Astrocyte of the cerebellum (primary cell): Measurements from ENCODE around the gene NTN1.
"Not testable (repeated sequence)": the region's sequence is repeated elsewhere in the genome, so short reads cannot be mapped to it uniquely, and the experiment has no call there.

Experiments
- DNase-seq: peaks from one replicate; pipeline ENCODE4 v3.0.0-alpha.2; 2011; ENCODE audit warnings: low read depth
- H3K4me3 ChIP-seq: 2 replicates; pipeline ENCODE4 v1.5.1; 2011; ENCODE audit warnings: mild to moderate bottlenecking, low read depth, low read length, moderate library complexity
- CTCF ChIP-seq: IDR thresholded peaks from 2 replicates; pipeline ENCODE4 v1.5.1; 2012; ENCODE audit warnings: low read length, low read depth, moderate library complexity, mild to moderate bottlenecking; ENCODE audit errors: missing control alignments
- in situ Hi-C: cut with HindIII; loops from 2 replicates; pipeline ENCODE4 v1.10.0; 2017; ENCODE audit warnings: low sequenced_read_pairs

NTN1 gene

GRCh38 chr17:9144502-9145249 lies 123.4 kb downstream of the NTN1 start:
- H3K4me3 ChIP-seq = no peak overlapping the region
- TF ChIP-seq CTCF = no peak
- in situ Hi-C loops = no loop called here
- DNase-seq = no peak

- in situ Hi-C loops = no loop called here
- no peak overlapping the region for H3K4me3 ChIP-seq
- no peak for TF ChIP-seq CTCF
- no peak for DNase-seq
Measured at GRCh38 chr17:9146064-9146463, 124.8 kb downstream of the NTN1 start.

GRCh38 chr17:9148905-9149525 lies 127.7 kb downstream of the NTN1 start:
- no peak for TF ChIP-seq CTCF
- in situ Hi-C loops = no loop called here
- DNase-seq = no peak
- H3K4me3 ChIP-seq = no peak overlapping the region

- no peak for TF ChIP-seq CTCF
- no peak overlapping the region for H3K4me3 ChIP-seq
- in situ Hi-C loops = no loop called here
- no peak for DNase-seq
Measured at GRCh38 chr17:9150446-9151090, 129.3 kb downstream of the NTN1 start.

- no peak overlapping the region for H3K4me3 ChIP-seq
- DNase-seq = no peak
- in situ Hi-C loops = no loop called here
- TF ChIP-seq CTCF = no peak
Measured at GRCh38 chr17:9151091-9151490, 129.8 kb downstream of the NTN1 start.

GRCh38 chr17:9151740-9152139 lies 130.4 kb downstream of the NTN1 start:
- DNase-seq, in situ Hi-C loops, H3K4me3 ChIP-seq: not testable (repeated sequence)
